GM18502 (cell line): Measurements from ENCODE around the gene ZNF341.
A peak's percentile ranks its signal among the peaks of the same experiment; 100 is the strongest.
"Not testable (repeated sequence)": the region's sequence is repeated elsewhere in the genome, so short reads cannot be mapped to it uniquely, and the experiment has no call there.

Source experiments
- ATAC-seq: cut with Tn5 transposase; IDR thresholded peaks from one replicate; pipeline ENCODE4 v1.9.1; 2021; ENCODE audit warnings: mild to moderate bottlenecking; ENCODE audit not compliant: unreplicated experiment, poor library complexity

Gene ZNF341

GRCh38 chr20:33791021-33791420 lies 59.2 kb downstream of the ZNF341 start:
- no peak for ATAC-seq

GRCh38 chr20:33791540-33791939 lies 59.7 kb downstream of the ZNF341 start:
- no peak for ATAC-seq

DNA sequence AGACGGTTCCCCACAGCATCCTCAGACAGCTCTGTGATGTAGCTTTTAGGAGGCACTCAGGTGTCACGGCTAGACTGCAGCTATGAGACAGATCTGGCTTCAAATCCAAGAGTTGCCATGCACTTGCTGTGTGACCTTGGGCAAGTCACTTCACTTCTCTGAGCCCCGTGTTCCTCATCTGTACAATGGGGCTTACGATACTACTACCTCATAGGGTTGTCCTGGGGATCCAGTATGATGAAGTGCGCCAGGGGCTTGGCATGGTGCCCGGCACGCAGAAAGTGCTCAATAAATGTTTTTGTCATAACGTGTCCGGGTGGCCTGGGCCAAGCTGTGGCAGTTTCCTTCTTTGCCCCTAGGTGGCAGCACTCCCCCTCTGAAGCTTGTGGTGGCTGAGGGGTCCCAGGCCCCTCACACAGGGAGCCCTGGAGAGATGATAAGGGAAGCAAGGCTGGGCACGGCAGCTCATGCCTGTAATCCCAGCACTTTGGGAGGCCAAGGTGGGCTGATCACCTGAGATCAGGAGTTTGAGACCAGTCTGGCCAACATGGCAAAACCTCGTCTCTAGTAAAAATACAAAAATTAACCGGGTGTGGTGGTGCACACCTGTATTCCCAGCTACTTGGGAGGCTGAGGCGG lies 60.3 kb downstream of the ZNF341 start:
- ATAC-seq = no peak

DNA sequence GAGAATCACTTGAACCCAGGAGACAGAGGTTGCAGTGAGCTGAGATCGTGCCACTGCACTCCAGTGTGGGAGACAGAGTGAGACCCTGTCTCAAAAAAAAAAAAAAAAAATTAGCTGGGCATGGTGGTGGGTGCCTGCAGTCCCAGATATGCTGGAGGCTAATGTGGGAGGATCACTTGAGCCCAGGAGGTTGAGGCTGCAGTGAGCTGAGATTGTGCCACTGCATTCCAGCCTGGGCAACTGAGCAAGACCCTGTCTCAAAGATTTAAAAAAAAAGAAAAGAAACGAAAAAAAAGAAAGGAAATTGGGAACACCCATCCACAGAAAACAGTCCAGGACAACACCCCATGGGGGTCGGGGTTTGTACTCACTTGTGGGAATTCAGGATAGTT lies 60.8 kb downstream of the ZNF341 start:
- ATAC-seq = not testable (repeated sequence)

- no peak for ATAC-seq
Measured at GRCh38 chr20:33793011-33793931, 61.5 kb downstream of the ZNF341 start.

GRCh38 chr20:33796263-33796906 lies 64.6 kb downstream of the ZNF341 start:
- ATAC-seq = no peak

GRCh38 chr20:33796907-33797544 lies 65.2 kb downstream of the ZNF341 start:
- no peak for ATAC-seq

DNA sequence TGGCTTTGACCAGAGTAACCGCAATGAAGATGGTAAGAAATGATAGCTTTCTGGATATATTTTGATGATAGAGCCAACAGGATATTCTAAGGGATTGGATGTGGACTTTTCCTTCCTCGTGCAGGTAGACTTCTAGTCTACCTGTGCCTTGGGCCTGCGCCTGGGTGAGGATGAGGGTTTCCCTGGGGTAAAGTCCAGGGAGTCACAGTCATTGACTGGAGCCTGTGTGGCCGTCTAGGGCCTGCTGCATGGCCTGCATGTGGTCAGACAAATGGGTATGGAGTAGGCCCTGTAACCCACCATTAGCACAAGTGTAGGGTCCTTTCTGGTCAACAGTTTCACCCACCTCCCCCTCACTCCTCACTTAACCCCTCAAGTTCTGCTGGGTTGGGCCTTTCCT lies 66.6 kb downstream of the ZNF341 start:
- no peak for ATAC-seq

GRCh38 chr20:33803921-33804337 lies 72.1 kb downstream of the ZNF341 start:
- no peak for ATAC-seq

- ATAC-seq = no peak
Measured at GRCh38 chr20:33808388-33808787, 76.6 kb downstream of the ZNF341 start.

GRCh38 chr20:33810259-33810658 lies 78.5 kb downstream of the ZNF341 start:
- ATAC-seq = no peak

- peak; percentile 96 for ATAC-seq
Measured at GRCh38 chr20:33810885-33811775, 79.3 kb downstream of the ZNF341 start, which contains the start of gene CHMP4B. Gene CHMP4B, plus strand, starts transcription at chr20:33811348. Its CDS starts 121 bp downstream, at chr20:33811469.

DNA sequence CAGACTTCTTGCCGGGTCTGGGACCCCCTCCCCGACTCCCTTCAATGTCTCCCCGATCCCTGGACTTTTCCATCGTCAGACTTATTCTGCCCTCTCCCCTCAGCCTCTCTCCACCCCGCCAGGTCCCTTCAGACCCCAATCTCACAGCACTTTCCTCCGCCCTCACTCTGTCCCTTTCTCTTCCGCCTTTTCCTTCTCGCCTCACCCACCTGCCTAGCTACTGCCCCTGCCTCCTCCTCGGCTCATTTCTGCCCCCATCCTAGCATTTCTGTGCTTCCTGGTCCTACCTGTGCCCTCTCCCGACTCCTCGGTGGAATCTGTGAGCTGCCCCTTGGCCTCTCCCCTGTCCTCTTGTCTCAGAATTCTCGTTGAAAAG lies 80.0 kb downstream of the ZNF341 start:
- ATAC-seq = peak; percentile 11

- no peak for ATAC-seq
Measured at GRCh38 chr20:33812152-33812849, 80.5 kb downstream of the ZNF341 start.

DNA sequence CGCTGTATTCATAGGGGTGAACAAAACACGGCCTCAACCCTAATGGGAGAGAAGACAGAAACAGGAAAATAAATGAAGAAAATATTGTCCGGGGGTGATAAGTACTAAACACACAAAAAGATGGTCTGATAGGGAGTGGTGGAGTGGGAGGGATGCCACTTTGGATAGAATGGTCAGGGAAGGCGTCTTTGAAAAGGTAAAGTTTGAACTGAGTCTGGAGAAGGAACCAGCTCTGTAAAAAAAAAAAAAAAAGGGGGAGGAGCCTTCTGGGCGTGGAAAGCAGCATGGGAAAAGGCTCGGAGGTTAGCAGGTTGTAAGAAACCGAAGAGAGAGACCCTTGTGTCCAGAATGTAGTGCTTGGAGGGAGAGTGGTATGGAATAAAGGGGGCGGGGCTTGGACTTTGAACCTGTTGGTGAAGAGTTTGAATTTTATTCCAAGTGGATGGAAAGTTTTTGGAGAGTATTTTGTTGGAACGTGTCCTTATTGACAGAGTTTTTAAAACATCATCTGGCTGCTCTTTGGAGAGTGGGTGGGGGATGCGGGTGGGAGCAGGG lies 81.2 kb downstream of the ZNF341 start:
- no peak for ATAC-seq

GRCh38 chr20:33814238-33814712 lies 82.5 kb downstream of the ZNF341 start:
- ATAC-seq = no peak

- no peak for ATAC-seq
Measured at GRCh38 chr20:33815671-33816070, 83.9 kb downstream of the ZNF341 start.

GRCh38 chr20:33816191-33816590 lies 84.4 kb downstream of the ZNF341 start:
- no peak for ATAC-seq

DNA sequence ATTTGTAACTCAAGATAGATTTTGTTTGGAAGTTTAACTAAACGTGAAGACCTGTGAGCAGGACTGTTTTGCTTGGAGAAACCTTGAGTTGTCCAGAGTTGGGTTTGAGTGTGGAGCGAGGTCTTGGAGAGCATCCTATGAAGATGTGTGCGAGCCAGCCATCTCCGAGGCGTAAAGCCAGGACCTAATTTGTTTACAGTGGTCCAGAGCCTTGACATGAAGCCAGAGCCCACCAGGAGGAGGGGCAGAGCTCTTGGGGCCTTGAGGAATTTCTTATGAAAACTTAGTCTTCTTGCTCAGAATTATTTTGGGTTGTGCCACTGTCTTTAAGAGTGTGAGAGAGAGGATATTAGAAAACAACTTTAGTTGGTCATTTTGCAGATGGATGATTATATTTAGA lies 85.6 kb downstream of the ZNF341 start:
- ATAC-seq = no peak
